Liver (tissue), 9 donors: Measurements from ENCODE around the gene ZBTB47. TPM values are rescaled to one million over a fixed set of nuclear protein-coding genes. Genes with fewer than 3 reads are reported as not detected.

Source experiments
- DNase-seq: peaks from one replicate; pipeline ENCODE4 v3.0.0-alpha.2; 2017; ENCODE audit warnings: low spot score
- H3K27ac ChIP-seq, 2 donors: one replicate each; pipeline ENCODE4 v1.7.0; 2013; ENCODE audit warnings: inconsistent platforms in 2 of 2, low read length in 2 of 2, control low read depth in 1 of 2, low read depth in 1 of 2, mild to moderate bottlenecking in 1 of 2
- H3K27me3 ChIP-seq, 4 donors: one replicate each; pipeline versions ENCODE4 v1.6.1 to v1.7.0; 2013; ENCODE audit warnings: low read length in 3 of 4, inconsistent platforms in 1 of 4, mild to moderate bottlenecking in 1 of 4, moderate library complexity in 1 of 4; ENCODE audit not compliant: control insufficient read depth in 4 of 4, insufficient read depth in 4 of 4
- H3K36me3 ChIP-seq, 4 donors: one replicate each; pipeline versions ENCODE4 v1.6.1 to v1.7.0; 2013; ENCODE audit warnings: low read length in 3 of 4, mild to moderate bottlenecking in 3 of 4, low read depth in 1 of 4, moderate library complexity in 1 of 4; ENCODE audit not compliant: control insufficient read depth in 4 of 4, insufficient read depth in 3 of 4
- H3K4me1 ChIP-seq, 4 donors: one replicate each; pipeline versions ENCODE4 v1.6.1 to v1.7.0; 2013; ENCODE audit warnings: low read length in 3 of 4, mild to moderate bottlenecking in 3 of 4, moderate library complexity in 1 of 4; ENCODE audit not compliant: control insufficient read depth in 4 of 4, insufficient read depth in 4 of 4
- H3K4me3 ChIP-seq, 3 donors: one replicate each; pipeline versions ENCODE4 v1.6.1 to v1.7.0; 2013; ENCODE audit warnings: low read length in 3 of 3, control low read depth in 1 of 3, low read depth in 1 of 3, mild to moderate bottlenecking in 1 of 3
- H3K9ac ChIP-seq, 2 donors: one replicate each; pipeline ENCODE4 v1.7.0; 2013; ENCODE audit warnings: low read length in 2 of 2, mild to moderate bottlenecking in 2 of 2, moderate library complexity in 2 of 2, control low read depth in 1 of 2, low read depth in 1 of 2
- H3K9me3 ChIP-seq, 4 donors: one replicate each; pipeline versions ENCODE4 v1.6.1 to v1.7.0; 2013; ENCODE audit warnings: low read length in 3 of 4; ENCODE audit not compliant: control insufficient read depth in 4 of 4
- EGR1 ChIP-seq, 2 donors: IDR thresholded peaks; 2 replicates each; pipeline ENCODE4 v1.6.1; 2016 to 2018; ENCODE audit warnings: antibody characterized with exemption in 2 of 2, low read depth in 2 of 2
- FOXA1 ChIP-seq: IDR thresholded peaks from 2 replicates; pipeline ENCODE4 v1.6.1; 2016; ENCODE audit warnings: antibody characterized with exemption
- FOXA2 ChIP-seq: IDR thresholded peaks from 2 replicates; pipeline ENCODE4 v1.6.1; 2016; ENCODE audit warnings: antibody characterized with exemption
- GABPA ChIP-seq, 2 donors: IDR thresholded peaks in 1 of 2; conservative IDR thresholded peaks in 1 of 2; 2 replicates each; pipeline ENCODE4 v1.6.1; 2016; ENCODE audit warnings: antibody characterized with exemption in 2 of 2, mild to moderate bottlenecking in 1 of 2, moderate library complexity in 1 of 2
- HNF4A ChIP-seq, 2 donors: conservative IDR thresholded peaks; 2 replicates each; pipeline ENCODE4 v1.6.1; 2016; ENCODE audit warnings: antibody characterized with exemption in 2 of 2, mild to moderate bottlenecking in 2 of 2
- HNF4G ChIP-seq: IDR thresholded peaks from 2 replicates; pipeline ENCODE4 v1.6.1; 2016; ENCODE audit warnings: antibody characterized with exemption
- JUND ChIP-seq, 2 donors: IDR thresholded peaks; 2 replicates each; pipeline ENCODE4 v1.6.1; 2016; ENCODE audit warnings: antibody characterized with exemption in 2 of 2
- NR2F2 ChIP-seq: IDR thresholded peaks from 2 replicates; pipeline ENCODE4 v1.6.1; 2016; ENCODE audit warnings: antibody characterized with exemption
- RAD21 ChIP-seq, 2 donors: IDR thresholded peaks; 2 replicates each; pipeline ENCODE4 v1.6.1; 2016; ENCODE audit warnings: antibody characterized with exemption in 2 of 2, mild to moderate bottlenecking in 2 of 2
- RXRA ChIP-seq, 2 donors: IDR thresholded peaks; 2 replicates each; pipeline ENCODE4 v1.6.1; 2017 to 2018; ENCODE audit warnings: antibody characterized with exemption in 2 of 2, mild to moderate bottlenecking in 1 of 2
- SP1 ChIP-seq: IDR thresholded peaks from 2 replicates; pipeline ENCODE4 v1.6.1; 2018; ENCODE audit warnings: antibody characterized with exemption, mild to moderate bottlenecking
- TAF1 ChIP-seq: conservative IDR thresholded peaks from 2 replicates; pipeline ENCODE4 v1.6.1; 2016; ENCODE audit warnings: antibody characterized with exemption, mild to moderate bottlenecking
- YY1 ChIP-seq: IDR thresholded peaks from 2 replicates; pipeline ENCODE4 v1.6.1; 2016; ENCODE audit warnings: antibody characterized with exemption, mild to moderate bottlenecking
- WGBS: extraction: QIAGEN DNeasy Blood & Tissue Kit; methylation state at CpG from one replicate; pipeline ENCODE4 v1.1.7; 2013; 5-methylcytosine and 5-hydroxymethylcytosine counted together
- polyA plus RNA-seq, 2 donors: library from polyadenylated mRNA; stranded (reverse) in 1 of 2; unstranded in 1 of 2; fragments of 200-250 nt in 1 of 2; fragments of >200 nt in 1 of 2; fragmentation: Nextera tagmentation in 1 of 2; extraction: Ambion mirVana in 1 of 2; gene quantifications; one replicate each; pipeline versions ENCODE4 v1.2.1 to v1.2.3, GENCODE V29; 2013 to 2015
- total RNA-seq, 2 donors: library from RNA; depleted of rRNA; stranded (reverse); fragments of >200 nt; gene quantifications; one replicate each; pipeline ENCODE4 v1.2.3, GENCODE V29; 2014
- TF ChIP-seq, protein P1 (sequence below): IDR thresholded peaks from 2 replicates; pipeline ENCODE4 v1.6.1; 2016; ENCODE audit warnings: antibody characterized with exemption
- TF ChIP-seq, protein P2 (sequence below): fragments of 150-350 bp; IDR thresholded peaks from 2 replicates; pipeline ENCODE4 v1.5.1; 2017; ENCODE audit warnings: improper control_type of control experiment, low read depth, low read length; ENCODE audit not compliant: missing input control
- TF ChIP-seq, protein P3 (sequence below): IDR thresholded peaks from 2 replicates; pipeline ENCODE4 v1.6.1; 2016; ENCODE audit warnings: antibody characterized with exemption
- TF ChIP-seq, protein P4 (sequence below): IDR thresholded peaks from 2 replicates; pipeline ENCODE4 v1.6.1; 2016; ENCODE audit warnings: antibody characterized with exemption
- TF ChIP-seq, protein P5 (sequence below): IDR thresholded peaks from 2 replicates; pipeline ENCODE4 v1.6.1; 2016; ENCODE audit warnings: antibody characterized with exemption, mild to moderate bottlenecking
- donor health status: healthy.
- donor health status: healthy.
- donor health status: healthy.
- donor health status: healthy.
- donor health status: healthy.

ZBTB47 gene
- total and polyA plus RNA-seq, 4 donors = 0.42 to 7.4 (median 4.2) TPM

DNA sequence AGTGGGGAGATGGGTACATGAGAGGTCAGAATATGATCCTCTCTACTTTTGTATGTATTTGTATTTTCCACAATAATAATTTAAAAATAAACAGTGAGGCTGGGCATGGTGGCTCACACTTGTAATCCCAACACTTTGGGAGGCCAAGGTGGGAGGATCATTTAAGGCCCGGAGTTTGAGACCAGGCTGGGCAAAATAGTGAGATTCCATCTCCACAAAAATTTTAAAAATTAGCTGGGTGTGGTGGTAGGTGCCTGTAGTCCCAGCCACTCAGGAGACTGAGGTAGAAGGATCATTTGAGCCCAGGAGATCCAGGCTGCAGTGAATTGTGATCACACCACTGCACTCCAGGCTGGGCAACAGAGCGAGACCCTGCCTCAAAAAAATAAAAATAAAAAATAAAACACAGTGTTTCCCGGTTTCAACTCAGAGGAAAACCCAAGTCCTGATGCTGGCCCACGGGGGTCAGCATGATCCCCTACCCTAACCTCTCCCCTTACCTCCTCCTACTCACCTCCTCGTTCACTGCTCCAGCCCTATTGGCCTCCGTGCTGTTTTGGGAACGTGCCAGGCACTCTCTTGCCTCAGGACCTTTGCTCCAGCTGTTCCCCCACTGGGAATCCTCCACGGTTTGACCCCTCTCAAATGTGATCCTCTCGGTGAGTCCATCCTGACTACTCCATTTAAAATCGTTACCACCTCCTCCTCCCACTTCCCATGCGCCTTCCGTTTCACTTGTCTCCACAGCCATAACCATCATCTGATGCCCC lies 29.0 kb downstream of the ZBTB47 start:
- Histone ChIP-seq H3K36me3 (no peaks in the 10 kb centered on the region), H3K27me3 (no peaks in the 10 kb centered on the region), H3K9ac (no peak overlapping the region), H3K4me3 (no peak overlapping the region), H3K27ac (no peak overlapping the region), H3K4me1 (peaks cover 0 to 2% (median under 1%) of the 10 kb centered on the region in 4 donors), H3K9me3 (no peaks in the 10 kb centered on the region)
- DNase-seq = no peak
- WGBS = 71% methylated on average over 12 of the region's 12 CpGs
- TF ChIP-seq EGR1 (IDR thresholded peaks at IDR 0.05; ENCODE audit: low read depth in 2 of 2) = no peak
- TF ChIP-seq GABPA (IDR thresholded peaks at IDR 0.05 in 1 of 2, conservative IDR thresholded peaks at IDR 0.05 in 1 of 2) = no peak
- TF ChIP-seq FOXA1 = no peak
- TF ChIP-seq YY1 = no peak
- no peak for TF ChIP-seq FOXA2
- TF ChIP-seq HNF4A (conservative IDR thresholded peaks at IDR 0.05) = no peak
- TF ChIP-seq, protein P1, sequence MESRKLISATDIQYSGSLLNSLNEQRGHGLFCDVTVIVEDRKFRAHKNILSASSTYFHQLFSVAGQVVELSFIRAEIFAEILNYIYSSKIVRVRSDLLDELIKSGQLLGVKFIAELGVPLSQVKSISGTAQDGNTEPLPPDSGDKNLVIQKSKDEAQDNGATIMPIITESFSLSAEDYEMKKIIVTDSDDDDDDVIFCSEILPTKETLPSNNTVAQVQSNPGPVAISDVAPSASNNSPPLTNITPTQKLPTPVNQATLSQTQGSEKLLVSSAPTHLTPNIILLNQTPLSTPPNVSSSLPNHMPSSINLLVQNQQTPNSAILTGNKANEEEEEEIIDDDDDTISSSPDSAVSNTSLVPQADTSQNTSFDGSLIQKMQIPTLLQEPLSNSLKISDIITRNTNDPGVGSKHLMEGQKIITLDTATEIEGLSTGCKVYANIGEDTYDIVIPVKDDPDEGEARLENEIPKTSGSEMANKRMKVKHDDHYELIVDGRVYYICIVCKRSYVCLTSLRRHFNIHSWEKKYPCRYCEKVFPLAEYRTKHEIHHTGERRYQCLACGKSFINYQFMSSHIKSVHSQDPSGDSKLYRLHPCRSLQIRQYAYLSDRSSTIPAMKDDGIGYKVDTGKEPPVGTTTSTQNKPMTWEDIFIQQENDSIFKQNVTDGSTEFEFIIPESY = no peak
- TF ChIP-seq SP1 = no peak
- TF ChIP-seq TAF1 = no peak
- no peak for TF ChIP-seq JUND (IDR thresholded peaks at IDR 0.05)
- TF ChIP-seq NR2F2 = no peak
- TF ChIP-seq, protein P2, sequence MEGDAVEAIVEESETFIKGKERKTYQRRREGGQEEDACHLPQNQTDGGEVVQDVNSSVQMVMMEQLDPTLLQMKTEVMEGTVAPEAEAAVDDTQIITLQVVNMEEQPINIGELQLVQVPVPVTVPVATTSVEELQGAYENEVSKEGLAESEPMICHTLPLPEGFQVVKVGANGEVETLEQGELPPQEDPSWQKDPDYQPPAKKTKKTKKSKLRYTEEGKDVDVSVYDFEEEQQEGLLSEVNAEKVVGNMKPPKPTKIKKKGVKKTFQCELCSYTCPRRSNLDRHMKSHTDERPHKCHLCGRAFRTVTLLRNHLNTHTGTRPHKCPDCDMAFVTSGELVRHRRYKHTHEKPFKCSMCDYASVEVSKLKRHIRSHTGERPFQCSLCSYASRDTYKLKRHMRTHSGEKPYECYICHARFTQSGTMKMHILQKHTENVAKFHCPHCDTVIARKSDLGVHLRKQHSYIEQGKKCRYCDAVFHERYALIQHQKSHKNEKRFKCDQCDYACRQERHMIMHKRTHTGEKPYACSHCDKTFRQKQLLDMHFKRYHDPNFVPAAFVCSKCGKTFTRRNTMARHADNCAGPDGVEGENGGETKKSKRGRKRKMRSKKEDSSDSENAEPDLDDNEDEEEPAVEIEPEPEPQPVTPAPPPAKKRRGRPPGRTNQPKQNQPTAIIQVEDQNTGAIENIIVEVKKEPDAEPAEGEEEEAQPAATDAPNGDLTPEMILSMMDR = no peak
- TF ChIP-seq RXRA (IDR thresholded peaks at IDR 0.05) = no peak
- TF ChIP-seq HNF4G = no peak
- TF ChIP-seq, protein P3, sequence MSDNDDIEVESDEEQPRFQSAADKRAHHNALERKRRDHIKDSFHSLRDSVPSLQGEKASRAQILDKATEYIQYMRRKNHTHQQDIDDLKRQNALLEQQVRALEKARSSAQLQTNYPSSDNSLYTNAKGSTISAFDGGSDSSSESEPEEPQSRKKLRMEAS = no peak
- TF ChIP-seq, protein P4, sequence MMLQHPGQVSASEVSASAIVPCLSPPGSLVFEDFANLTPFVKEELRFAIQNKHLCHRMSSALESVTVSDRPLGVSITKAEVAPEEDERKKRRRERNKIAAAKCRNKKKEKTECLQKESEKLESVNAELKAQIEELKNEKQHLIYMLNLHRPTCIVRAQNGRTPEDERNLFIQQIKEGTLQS = no peak

DNA sequence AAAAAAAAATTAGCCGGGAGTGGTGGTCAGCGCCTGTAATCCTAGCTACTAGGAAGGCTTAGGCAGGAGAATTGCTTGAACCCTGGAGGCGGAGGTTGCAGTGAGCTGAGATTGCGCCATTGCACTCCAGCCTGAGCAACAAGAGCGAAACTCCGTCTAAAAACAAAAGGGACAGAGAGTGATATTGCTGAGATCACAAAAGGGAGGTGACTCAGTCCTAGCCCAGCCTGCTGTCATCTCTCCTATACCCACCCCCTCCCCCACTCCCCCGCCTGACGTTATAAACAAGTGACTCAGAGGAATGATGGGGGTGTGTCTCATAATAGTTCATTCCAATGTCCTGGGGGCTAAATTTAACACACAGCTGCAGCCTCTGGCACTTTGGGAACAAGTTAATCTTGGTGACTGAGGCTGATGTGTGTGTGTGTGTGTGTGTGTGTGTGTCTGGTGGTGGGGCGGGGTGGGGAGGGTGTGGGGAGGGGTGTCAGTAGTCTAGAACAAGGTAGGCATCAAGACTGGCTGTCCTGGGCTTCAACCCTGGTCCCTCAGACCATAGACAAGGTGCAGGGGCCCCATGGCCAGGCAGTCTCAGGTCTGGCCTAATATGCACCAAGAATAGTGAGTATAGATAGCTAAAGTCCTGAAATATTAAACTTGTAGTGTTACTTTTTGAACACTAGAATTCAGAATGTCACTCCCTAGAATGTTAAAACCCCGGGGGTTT lies 30.5 kb downstream of the ZBTB47 start:
- Histone ChIP-seq H3K27ac (no peak overlapping the region), H3K4me1 (peaks cover 0 to 2% (median under 1%) of the 10 kb centered on the region in 4 donors), H3K4me3 (no peak overlapping the region), H3K9me3 (no peaks in the 10 kb centered on the region), H3K27me3 (no peaks in the 10 kb centered on the region), H3K36me3 (no peaks in the 10 kb centered on the region), H3K9ac (no peak overlapping the region)
- 70% methylated on average over 10 of the region's 10 CpGs for WGBS
- TF ChIP-seq JUND (IDR thresholded peaks at IDR 0.05) (no peak), RAD21 (IDR thresholded peaks at IDR 0.05) (no peak), EGR1 (IDR thresholded peaks at IDR 0.05; ENCODE audit: low read depth in 2 of 2) (no peak), FOXA1 (no peak), RXRA (IDR thresholded peaks at IDR 0.05) (no peak), SP1 (no peak), YY1 (no peak), GABPA (IDR thresholded peaks at IDR 0.05 in 1 of 2, conservative IDR thresholded peaks at IDR 0.05 in 1 of 2) (no peak)
- TF ChIP-seq, protein P4 = no peak
- TF ChIP-seq, protein P1 = no peak
- TF ChIP-seq, protein P3 = no peak
- TF ChIP-seq, protein P5, sequence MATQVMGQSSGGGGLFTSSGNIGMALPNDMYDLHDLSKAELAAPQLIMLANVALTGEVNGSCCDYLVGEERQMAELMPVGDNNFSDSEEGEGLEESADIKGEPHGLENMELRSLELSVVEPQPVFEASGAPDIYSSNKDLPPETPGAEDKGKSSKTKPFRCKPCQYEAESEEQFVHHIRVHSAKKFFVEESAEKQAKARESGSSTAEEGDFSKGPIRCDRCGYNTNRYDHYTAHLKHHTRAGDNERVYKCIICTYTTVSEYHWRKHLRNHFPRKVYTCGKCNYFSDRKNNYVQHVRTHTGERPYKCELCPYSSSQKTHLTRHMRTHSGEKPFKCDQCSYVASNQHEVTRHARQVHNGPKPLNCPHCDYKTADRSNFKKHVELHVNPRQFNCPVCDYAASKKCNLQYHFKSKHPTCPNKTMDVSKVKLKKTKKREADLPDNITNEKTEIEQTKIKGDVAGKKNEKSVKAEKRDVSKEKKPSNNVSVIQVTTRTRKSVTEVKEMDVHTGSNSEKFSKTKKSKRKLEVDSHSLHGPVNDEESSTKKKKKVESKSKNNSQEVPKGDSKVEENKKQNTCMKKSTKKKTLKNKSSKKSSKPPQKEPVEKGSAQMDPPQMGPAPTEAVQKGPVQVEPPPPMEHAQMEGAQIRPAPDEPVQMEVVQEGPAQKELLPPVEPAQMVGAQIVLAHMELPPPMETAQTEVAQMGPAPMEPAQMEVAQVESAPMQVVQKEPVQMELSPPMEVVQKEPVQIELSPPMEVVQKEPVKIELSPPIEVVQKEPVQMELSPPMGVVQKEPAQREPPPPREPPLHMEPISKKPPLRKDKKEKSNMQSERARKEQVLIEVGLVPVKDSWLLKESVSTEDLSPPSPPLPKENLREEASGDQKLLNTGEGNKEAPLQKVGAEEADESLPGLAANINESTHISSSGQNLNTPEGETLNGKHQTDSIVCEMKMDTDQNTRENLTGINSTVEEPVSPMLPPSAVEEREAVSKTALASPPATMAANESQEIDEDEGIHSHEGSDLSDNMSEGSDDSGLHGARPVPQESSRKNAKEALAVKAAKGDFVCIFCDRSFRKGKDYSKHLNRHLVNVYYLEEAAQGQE = no peak
- no peak for DNase-seq
